Measurements from ENCODE around the gene APOM.

Gene APOM

DNA sequence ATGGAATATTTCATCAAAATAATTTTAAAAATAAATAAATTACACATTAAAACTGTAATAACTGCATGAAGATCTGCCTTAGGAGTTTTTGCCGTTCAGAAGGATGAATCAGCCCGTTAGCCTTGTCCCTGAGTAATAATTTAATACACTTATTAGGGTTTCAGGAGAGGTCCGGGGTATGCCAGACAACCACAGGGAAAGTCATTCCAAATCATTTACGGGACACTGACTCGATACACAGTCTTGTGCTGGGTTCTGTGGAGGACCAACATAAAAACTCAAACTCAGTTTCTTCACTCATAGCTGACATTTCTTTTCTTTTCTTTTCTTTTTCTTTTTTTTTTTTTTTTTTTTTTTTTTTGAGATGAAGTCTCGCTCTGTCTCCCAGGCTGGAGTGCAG is 50.2 kb downstream of the APOM start:
- DNase-seq (ENCODE audit: low read depth in 3 of 3), result no peak

DNA sequence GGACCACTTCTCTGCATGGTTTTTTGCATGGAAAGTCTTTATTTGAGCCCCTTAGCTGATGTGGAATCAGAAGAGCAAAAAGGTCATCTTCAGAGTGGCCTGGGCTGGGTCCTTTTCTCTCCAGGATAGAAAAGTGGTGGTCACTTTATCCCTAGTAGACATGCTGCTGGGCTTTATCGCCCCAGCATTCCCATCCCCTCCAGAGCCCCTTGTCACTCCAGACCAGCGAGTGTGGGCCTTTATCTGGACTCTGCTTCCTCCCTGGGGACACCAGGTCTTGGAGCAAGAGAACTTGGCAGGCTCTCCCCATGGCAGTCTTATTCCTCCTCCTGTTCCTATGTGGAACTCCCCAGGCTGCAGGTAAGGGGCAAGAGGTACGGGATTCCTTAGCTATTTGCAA is 50.9 kb downstream of the APOM start, which contains the start of gene LY6G6F:
Gene LY6G6F (plus strand): TSS at position 268 of the 400 bp plus-strand sequence. CDS start 41 bp downstream, at position 309.
- no peak for DNase-seq (ENCODE audit: low read depth in 3 of 3)

DNA sequence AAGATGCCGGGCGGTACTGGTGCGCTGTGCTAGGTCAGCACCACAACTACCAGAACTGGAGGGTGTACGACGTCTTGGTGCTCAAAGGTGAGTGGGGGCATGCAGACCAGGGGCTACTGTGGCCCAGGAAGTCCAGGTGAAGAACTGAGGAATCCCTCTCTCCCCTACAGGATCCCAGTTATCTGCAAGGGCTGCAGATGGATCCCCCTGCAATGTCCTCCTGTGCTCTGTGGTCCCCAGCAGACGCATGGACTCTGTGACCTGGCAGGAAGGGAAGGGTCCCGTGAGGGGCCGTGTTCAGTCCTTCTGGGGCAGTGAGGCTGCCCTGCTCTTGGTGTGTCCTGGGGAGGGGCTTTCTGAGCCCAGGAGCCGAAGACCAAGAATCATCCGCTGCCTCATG is 52.0 kb downstream of the APOM start:
- DNase-seq (ENCODE audit: low read depth in 3 of 3), result no peak
